Measurements from ENCODE around the gene TBL3.

TBL3 gene

DNA sequence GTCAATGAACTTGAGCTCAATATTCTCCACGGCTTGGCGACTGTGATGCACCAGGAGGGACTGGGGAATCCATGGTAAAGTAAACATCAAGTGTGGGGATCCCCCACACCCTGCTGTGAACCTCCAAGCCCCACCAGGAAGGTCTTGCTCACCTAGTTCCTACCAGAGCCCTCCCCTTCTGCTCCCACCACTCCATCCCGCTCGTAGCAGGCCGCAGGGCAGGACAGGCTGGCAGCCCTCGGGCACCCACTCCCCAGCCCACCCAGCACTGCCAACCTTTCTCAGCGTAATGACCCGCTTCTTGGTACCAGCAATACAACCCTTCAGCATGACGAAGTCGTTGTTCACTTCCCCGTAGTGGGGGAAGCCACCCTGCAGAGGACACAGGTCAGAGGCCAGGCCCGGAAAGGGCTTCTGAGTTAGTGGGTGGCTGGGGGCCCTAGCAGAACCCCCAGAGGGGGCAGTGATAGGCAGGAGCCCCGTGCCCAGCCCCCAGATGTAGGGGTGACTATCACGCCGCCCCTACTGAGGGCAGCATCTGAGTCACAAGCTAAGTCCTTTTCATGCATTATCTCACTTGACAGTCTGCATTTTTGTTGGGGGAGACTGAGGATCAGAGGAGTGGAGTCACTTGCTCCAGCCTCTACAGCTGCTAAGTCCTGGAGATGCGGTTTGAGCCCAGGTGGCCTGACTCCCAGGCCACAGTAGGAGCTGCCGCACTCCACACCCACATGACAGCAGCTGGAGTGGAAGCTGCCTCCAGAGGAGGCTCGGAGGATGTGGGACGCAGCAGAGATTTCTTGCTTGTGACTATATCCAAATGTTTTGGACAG is 26.1 kb upstream of the TBL3 start:
- POLR2A ChIA-PET, result interaction anchor here (0.7 to 1.2 kb wide), 3 partner anchors 15 to 19 kb away, joined by 3 to 8 read pairs (median 5); partner anchors contain the start of gene RPS2

DNA sequence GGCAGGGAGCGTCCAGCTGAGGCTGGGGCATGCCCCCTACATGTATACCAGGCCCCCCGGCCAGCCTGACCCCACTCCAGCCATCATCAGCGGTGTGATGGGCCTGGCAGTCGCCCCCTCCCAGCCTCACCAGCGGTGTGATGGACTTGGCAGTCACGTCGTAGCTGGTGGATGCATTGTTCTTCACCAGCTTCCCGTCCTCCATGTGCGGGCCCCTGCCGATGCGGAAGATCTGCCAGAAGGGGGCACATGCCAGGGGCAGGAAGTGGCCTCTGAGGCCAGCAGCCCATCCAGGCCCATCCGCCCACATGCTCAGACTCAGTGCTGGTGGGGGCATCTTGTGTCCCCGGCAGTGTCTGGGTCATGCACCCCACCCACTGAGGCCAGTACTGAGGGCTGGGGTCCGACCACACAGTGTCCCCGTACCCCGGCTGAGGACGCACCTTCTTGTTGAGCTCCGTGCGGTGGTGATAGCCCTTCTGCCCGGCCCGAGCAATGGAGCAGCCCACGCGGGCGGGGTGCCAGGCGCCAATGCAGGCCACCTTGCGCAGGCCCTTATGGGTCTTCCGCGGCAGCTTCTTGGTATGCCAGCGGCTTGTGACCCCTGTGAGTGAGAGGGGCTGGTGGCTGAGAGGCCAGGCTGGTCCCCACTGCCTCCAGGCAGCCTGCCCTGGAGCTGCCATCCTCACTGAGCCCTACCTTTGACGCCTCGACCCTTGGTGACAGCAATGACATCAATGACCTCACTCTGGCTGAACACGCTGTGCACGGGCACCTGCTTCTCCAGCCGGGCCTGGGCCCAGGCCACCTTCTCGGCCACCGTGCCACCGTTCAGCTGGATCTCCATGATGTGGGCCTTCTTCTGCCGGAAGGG is 25.1 kb upstream of the TBL3 start:
- Histone ChIP-seq H3K4me3 (ENCODE audit: low read depth, low read length) (no peak overlapping the region), H3K36me3 (ENCODE audit: control insufficient read depth in 2 of 2, insufficient read depth in 1 of 2, low read length in 2 of 2) (no peaks in the 10 kb centered on the region), H3K9me3 (ENCODE audit: control insufficient read depth, insufficient read depth, low read depth, low read length) (no peaks in the 10 kb centered on the region), H3K27ac (ENCODE audit: extremely low read depth, low read depth, low read length) (no peak overlapping the region), H3K4me1 (ENCODE audit: control insufficient read depth, insufficient read depth, low read length) (no peaks in the 10 kb centered on the region)
- ChIA-PET CTCF (interaction anchor here (0.6 to 1.8 kb wide), 3 partner anchors 23 to 267 kb away, joined by 3 to 7 read pairs (median 3); partner anchors contain the start of genes NUBP2 and SPSB3), POLR2A (interaction anchor here (0.7 to 1.2 kb wide), 2 partner anchors 14 to 18 kb away, joined by 3 to 5 read pairs; partner anchors contain the start of gene RPS2)
- TF ChIP-seq BCL6B (tag by site-specific recombination; IDR thresholded peaks at IDR 0.05) (no peak), ZNF561 (tag by site-specific recombination; IDR thresholded peaks at IDR 0.05; ENCODE audit: borderline replicate concordance) (no peak), KLF9 (tag by site-specific recombination; IDR thresholded peaks at IDR 0.05; ENCODE audit: low read depth) (no peak), ZNF654 (tag by site-specific recombination; IDR thresholded peaks at IDR 0.05; ENCODE audit: low read depth) (no peak), GLI4 (tag by site-specific recombination; IDR thresholded peaks at IDR 0.05) (no peak), ZNF777 (tag by site-specific recombination; IDR thresholded peaks at IDR 0.05; ENCODE audit: borderline replicate concordance) (no peak), ZNF362 (tag by site-specific recombination; IDR thresholded peaks at IDR 0.05) (no peak), SCRT1 (tag by site-specific recombination; IDR thresholded peaks at IDR 0.05; ENCODE audit: borderline replicate concordance) (no peak), ZFP41 (tag by site-specific recombination; IDR thresholded peaks at IDR 0.05; ENCODE audit: borderline replicate concordance) (no peak), ZNF621 (tag by site-specific recombination; IDR thresholded peaks at IDR 0.05) (no peak), ZNF747 (tag by site-specific recombination; IDR thresholded peaks at IDR 0.05) (no peak), ZNF350 (tag by site-specific recombination; IDR thresholded peaks at IDR 0.05) (no peak)
- TF ChIP-seq, protein P1, sequence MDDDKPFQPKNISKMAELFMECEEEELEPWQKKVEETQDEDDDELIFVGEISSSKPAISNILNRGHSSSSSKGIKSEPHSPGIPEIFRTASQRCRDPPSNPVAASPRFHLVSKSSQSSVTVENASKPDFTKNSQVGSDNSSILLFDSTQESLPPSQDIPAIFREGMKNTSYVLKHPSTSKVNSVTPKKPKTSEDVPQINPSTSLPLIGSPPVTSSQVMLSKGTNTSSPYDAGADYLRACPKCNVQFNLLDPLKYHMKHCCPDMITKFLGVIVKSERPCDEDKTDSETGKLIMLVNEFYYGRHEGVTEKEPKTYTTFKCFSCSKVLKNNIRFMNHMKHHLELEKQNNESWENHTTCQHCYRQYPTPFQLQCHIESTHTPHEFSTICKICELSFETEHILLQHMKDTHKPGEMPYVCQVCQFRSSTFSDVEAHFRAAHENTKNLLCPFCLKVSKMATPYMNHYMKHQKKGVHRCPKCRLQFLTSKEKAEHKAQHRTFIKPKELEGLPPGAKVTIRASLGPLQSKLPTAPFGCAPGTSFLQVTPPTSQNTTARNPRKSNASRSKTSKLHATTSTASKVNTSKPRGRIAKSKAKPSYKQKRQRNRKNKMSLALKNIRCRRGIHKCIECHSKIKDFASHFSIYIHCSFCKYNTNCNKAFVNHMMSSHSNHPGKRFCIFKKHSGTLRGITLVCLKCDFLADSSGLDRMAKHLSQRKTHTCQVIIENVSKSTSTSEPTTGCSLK (tag by site-specific recombination; IDR thresholded peaks at IDR 0.05), result no peak
- TF ChIP-seq, protein P2, sequence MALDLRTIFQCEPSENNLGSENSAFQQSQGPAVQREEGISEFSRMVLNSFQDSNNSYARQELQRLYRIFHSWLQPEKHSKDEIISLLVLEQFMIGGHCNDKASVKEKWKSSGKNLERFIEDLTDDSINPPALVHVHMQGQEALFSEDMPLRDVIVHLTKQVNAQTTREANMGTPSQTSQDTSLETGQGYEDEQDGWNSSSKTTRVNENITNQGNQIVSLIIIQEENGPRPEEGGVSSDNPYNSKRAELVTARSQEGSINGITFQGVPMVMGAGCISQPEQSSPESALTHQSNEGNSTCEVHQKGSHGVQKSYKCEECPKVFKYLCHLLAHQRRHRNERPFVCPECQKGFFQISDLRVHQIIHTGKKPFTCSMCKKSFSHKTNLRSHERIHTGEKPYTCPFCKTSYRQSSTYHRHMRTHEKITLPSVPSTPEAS (tag by site-specific recombination; IDR thresholded peaks at IDR 0.05), result no peak

More for the DNA sequence above, 26.1 kb upstream of the TBL3 start:
- Histone ChIP-seq H3K4me3 (ENCODE audit: low read depth, low read length) (no peak overlapping the region), H3K36me3 (ENCODE audit: control insufficient read depth in 2 of 2, insufficient read depth in 1 of 2, low read length in 2 of 2) (peaks cover 0 to 3% of the 10 kb centered on the region in 2 experiments; a peak in 1 of 3 replicates), H3K9me3 (ENCODE audit: control insufficient read depth, insufficient read depth, low read depth, low read length) (no peaks in the 10 kb centered on the region), H3K27ac (ENCODE audit: extremely low read depth, low read depth, low read length) (no peak overlapping the region), H3K4me1 (ENCODE audit: control insufficient read depth, insufficient read depth, low read length) (no peaks in the 10 kb centered on the region)
- TF ChIP-seq ZNF548 (tag by site-specific recombination; IDR thresholded peaks at IDR 0.05), result no peak
- no peak for TF ChIP-seq GLI4 (tag by site-specific recombination; IDR thresholded peaks at IDR 0.05)
- TF ChIP-seq EGR2 (tag by site-specific recombination; IDR thresholded peaks at IDR 0.05; ENCODE audit: low read depth), result 0 out of 2 replicates have a peak, but pooled peaks have one; percentile 27
- TF ChIP-seq ZFHX2 (tag by site-specific recombination; conservative IDR thresholded peaks at IDR 0.05), result 0 out of 2 replicates have a peak, but pooled peaks have one; percentile 27
- CTCF ChIA-PET, result interaction anchor here (0.6 to 1.8 kb wide), 5 partner anchors 12 to 145 kb away, joined by 3 to 7 read pairs (median 3); no protein-coding TSS in a partner anchor

Data from HEK293 (cell line).